IgD-negative memory B cell (primary cell): ENCODE data around the gene TFEC. TPM values are rescaled to one million over a fixed set of nuclear protein-coding genes. Genes with fewer than 3 reads are reported as not detected.

Experiments used
- H3K27ac Mint-ChIP-seq, 3 donors: one replicate each; pipeline ENCODE4 v1.8.0; 2020 to 2022; ENCODE audit warnings: mild to moderate bottlenecking in 3 of 3, mixed read lengths in 3 of 3, moderate library complexity in 1 of 3
- H3K27me3 Mint-ChIP-seq: one replicate; pipeline ENCODE4 v1.8.0; 2021; ENCODE audit warnings: mixed read lengths
- H3K36me3 Mint-ChIP-seq: one replicate; pipeline ENCODE4 v1.8.0; 2020; ENCODE audit warnings: mild to moderate bottlenecking, mixed read lengths
- H3K4me1 Mint-ChIP-seq, 3 donors: one replicate each; pipeline ENCODE4 v1.8.0; 2020 to 2022; ENCODE audit warnings: mixed read lengths in 3 of 3, mild to moderate bottlenecking in 1 of 3
- H3K4me3 Mint-ChIP-seq, 4 donors: one replicate each; pipeline ENCODE4 v1.8.0; 2020 to 2022; ENCODE audit warnings: mild to moderate bottlenecking in 4 of 4, mixed read lengths in 4 of 4, moderate library complexity in 3 of 4
- H3K9me3 Mint-ChIP-seq, 3 donors: one replicate each; pipeline ENCODE4 v1.8.0; 2020 to 2021; ENCODE audit warnings: mixed read lengths in 3 of 3, mild to moderate bottlenecking in 1 of 3
- polyA plus RNA-seq: library from polyadenylated mRNA; unstranded; fragments of 300-500 nt; fragmentation: Illumina TruSeq; gene quantifications from one replicate; pipeline ENCODE4 v1.2.3, GENCODE V29; 2021

The TFEC gene
- polyA plus RNA-seq, 1 donor from 2014 or later, result 14.7 TPM

DNA sequence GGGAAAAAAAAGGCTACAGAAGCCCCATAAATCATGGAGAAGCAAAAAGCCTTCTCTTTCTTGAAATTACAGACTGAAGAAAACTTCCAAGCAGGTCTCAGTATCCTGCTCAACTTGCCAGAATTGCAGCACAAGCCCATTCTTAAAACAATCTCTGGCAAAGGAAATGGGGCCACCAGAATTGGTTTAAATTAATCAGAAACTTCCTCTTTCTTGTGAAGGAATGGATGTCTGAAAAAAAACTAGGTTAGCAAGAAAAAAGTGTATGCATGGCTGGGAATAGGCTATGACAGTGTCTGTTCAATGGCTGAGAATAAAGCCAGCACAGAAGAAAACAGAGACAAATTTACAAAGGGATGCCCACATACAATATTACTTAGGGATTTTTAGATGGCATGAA, 59.1 kb downstream of the TFEC start:
- H3K9me3 Mint-ChIP-seq, result no peaks in the 10 kb centered on the region
- no peaks in the 10 kb centered on the region for H3K27me3 Mint-ChIP-seq
- H3K27ac Mint-ChIP-seq, result no peak overlapping the region
- peaks cover 0 to 9% (median 4%) of the 10 kb centered on the region in 3 donors for H3K4me1 Mint-ChIP-seq
- H3K36me3 Mint-ChIP-seq, result no peaks in the 10 kb centered on the region
- H3K4me3 Mint-ChIP-seq, result no peak overlapping the region

GRCh38 chr7:115968596-115968995, 62.0 kb downstream of the TFEC start:
- H3K4me3 Mint-ChIP-seq, result no peak overlapping the region
- H3K4me1 Mint-ChIP-seq, result peaks cover 0 to 9% (median 3%) of the 10 kb centered on the region in 3 donors
- no peak overlapping the region for H3K27ac Mint-ChIP-seq
- no peaks in the 10 kb centered on the region for H3K27me3 Mint-ChIP-seq
- H3K9me3 Mint-ChIP-seq, result no peaks in the 10 kb centered on the region
- H3K36me3 Mint-ChIP-seq, result no peaks in the 10 kb centered on the region

GRCh38 chr7:115968171-115968570, 62.4 kb downstream of the TFEC start:
- Mint-ChIP-seq H3K4me1 (peaks cover 0 to 9% (median 3%) of the 10 kb centered on the region in 3 donors), H3K27ac (no peak overlapping the region), H3K9me3 (no peaks in the 10 kb centered on the region), H3K4me3 (no peak overlapping the region), H3K36me3 (peaks cover under 1% of the 10 kb centered on the region), H3K27me3 (no peaks in the 10 kb centered on the region)

DNA sequence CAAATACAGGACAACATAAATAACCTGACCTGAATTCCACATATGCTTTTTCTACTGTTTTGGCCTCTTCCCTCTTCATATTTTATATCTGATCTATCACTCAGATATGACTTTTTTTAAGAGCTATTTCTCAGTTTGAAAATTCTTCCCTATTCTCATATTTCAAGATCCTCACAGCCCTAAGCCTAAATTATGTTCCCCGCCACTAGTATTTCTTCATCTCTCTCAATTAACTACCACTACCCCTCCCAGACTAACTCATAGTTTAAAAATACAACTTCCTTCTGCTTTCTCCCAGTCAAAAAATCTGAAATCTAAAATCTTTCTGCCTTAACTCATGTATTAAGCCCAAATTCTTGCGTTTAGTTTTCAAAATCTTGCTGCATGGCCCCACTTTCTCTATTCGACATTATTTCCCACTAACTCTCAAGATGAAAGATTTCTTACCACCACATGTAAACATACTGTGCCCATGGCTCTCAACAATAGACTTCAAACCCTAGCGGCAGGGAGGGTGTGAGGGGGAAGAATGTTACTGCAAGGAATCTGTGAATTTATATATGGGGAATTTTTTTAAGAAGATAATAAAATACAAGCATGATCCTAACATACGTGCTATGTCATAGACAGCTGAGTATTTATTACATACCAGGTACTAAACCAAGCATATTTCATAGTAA, 64.6 kb downstream of the TFEC start:
- no peaks in the 10 kb centered on the region for H3K9me3 Mint-ChIP-seq
- no peak overlapping the region for H3K27ac Mint-ChIP-seq
- no peaks in the 10 kb centered on the region for H3K27me3 Mint-ChIP-seq
- H3K4me3 Mint-ChIP-seq, result no peak overlapping the region
- H3K36me3 Mint-ChIP-seq, result peaks cover 3% of the 10 kb centered on the region
- no peaks in the 10 kb centered on the region for H3K4me1 Mint-ChIP-seq

- Mint-ChIP-seq H3K27ac (no peak overlapping the region), H3K36me3 (peaks cover 3% of the 10 kb centered on the region), H3K27me3 (no peaks in the 10 kb centered on the region), H3K9me3 (no peaks in the 10 kb centered on the region), H3K4me3 (no peak overlapping the region), H3K4me1 (no peaks in the 10 kb centered on the region)
Measured at GRCh38 chr7:115965236-115965635, 65.3 kb downstream of the TFEC start.

- H3K4me1 Mint-ChIP-seq, result no peaks in the 10 kb centered on the region
- peaks cover 3% of the 10 kb centered on the region for H3K36me3 Mint-ChIP-seq
- no peak overlapping the region for H3K27ac Mint-ChIP-seq
- no peak overlapping the region for H3K4me3 Mint-ChIP-seq
- H3K27me3 Mint-ChIP-seq, result no peaks in the 10 kb centered on the region
- H3K9me3 Mint-ChIP-seq, result no peaks in the 10 kb centered on the region
Measured at GRCh38 chr7:115964799-115965198, 65.8 kb downstream of the TFEC start.

GRCh38 chr7:115962340-115962739, 68.2 kb downstream of the TFEC start:
- Mint-ChIP-seq H3K4me3 (no peak overlapping the region), H3K9me3 (peaks cover 0 to 1% (median 0%) of the 10 kb centered on the region in 3 donors), H3K27ac (no peak overlapping the region), H3K4me1 (no peaks in the 10 kb centered on the region), H3K36me3 (peaks cover 6% of the 10 kb centered on the region), H3K27me3 (no peaks in the 10 kb centered on the region)

GRCh38 chr7:115953592-115954255, 76.8 kb downstream of the TFEC start:
- no peaks in the 10 kb centered on the region for H3K4me1 Mint-ChIP-seq
- no peaks in the 10 kb centered on the region for H3K9me3 Mint-ChIP-seq
- no peaks in the 10 kb centered on the region for H3K36me3 Mint-ChIP-seq
- H3K27me3 Mint-ChIP-seq, result no peaks in the 10 kb centered on the region
- no peak overlapping the region for H3K4me3 Mint-ChIP-seq
- no peak overlapping the region for H3K27ac Mint-ChIP-seq

DNA sequence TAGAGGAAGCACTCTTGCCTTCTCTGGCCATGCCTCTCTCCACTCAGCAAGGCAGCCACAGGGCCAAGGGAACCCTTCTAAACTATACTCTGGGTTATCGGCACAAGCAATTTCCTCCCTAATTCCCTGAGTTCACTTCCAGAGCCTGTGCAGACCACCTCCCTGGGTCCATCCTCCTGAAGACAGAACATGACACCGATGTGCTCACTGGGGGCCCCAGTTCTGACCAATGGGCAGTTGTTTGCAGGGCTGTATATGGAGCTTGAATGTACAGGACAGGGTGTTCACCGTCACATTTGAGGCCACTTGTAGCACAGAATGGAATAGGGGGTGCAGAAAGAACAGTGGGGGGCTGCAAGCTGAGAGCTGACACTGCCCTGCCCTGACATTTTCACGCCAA, 77.7 kb downstream of the TFEC start:
- H3K27me3 Mint-ChIP-seq, result no peaks in the 10 kb centered on the region
- H3K4me3 Mint-ChIP-seq, result no peak overlapping the region
- no peak overlapping the region for H3K27ac Mint-ChIP-seq
- peaks cover under 1% of the 10 kb centered on the region for H3K36me3 Mint-ChIP-seq
- no peaks in the 10 kb centered on the region for H3K9me3 Mint-ChIP-seq
- no peaks in the 10 kb centered on the region for H3K4me1 Mint-ChIP-seq

- no peaks in the 10 kb centered on the region for H3K27me3 Mint-ChIP-seq
- H3K9me3 Mint-ChIP-seq, result no peaks in the 10 kb centered on the region
- H3K4me3 Mint-ChIP-seq, result no peak overlapping the region
- no peaks in the 10 kb centered on the region for H3K4me1 Mint-ChIP-seq
- H3K27ac Mint-ChIP-seq, result no peak overlapping the region
- peaks cover 3% of the 10 kb centered on the region for H3K36me3 Mint-ChIP-seq
Measured at GRCh38 chr7:115951547-115951946, 79.0 kb downstream of the TFEC start.

GRCh38 chr7:115941703-115942268, 88.8 kb downstream of the TFEC start:
- Mint-ChIP-seq H3K9me3 (peaks cover 0 to 2% (median 0%) of the 10 kb centered on the region in 3 donors), H3K27me3 (no peaks in the 10 kb centered on the region), H3K36me3 (peaks cover 2% of the 10 kb centered on the region), H3K4me3 (no peak overlapping the region), H3K27ac (no peak overlapping the region), H3K4me1 (no peaks in the 10 kb centered on the region)

- no peak overlapping the region for H3K27ac Mint-ChIP-seq
- H3K4me1 Mint-ChIP-seq, result no peaks in the 10 kb centered on the region
- H3K4me3 Mint-ChIP-seq, result no peak overlapping the region
- peaks cover 2% of the 10 kb centered on the region for H3K36me3 Mint-ChIP-seq
- H3K9me3 Mint-ChIP-seq, result peaks cover 0 to 2% (median 0%) of the 10 kb centered on the region in 3 donors
- no peaks in the 10 kb centered on the region for H3K27me3 Mint-ChIP-seq
Measured at GRCh38 chr7:115940460-115941060, 90.0 kb downstream of the TFEC start.

GRCh38 chr7:115937960-115938359, 92.6 kb downstream of the TFEC start:
- no peaks in the 10 kb centered on the region for H3K9me3 Mint-ChIP-seq

DNA sequence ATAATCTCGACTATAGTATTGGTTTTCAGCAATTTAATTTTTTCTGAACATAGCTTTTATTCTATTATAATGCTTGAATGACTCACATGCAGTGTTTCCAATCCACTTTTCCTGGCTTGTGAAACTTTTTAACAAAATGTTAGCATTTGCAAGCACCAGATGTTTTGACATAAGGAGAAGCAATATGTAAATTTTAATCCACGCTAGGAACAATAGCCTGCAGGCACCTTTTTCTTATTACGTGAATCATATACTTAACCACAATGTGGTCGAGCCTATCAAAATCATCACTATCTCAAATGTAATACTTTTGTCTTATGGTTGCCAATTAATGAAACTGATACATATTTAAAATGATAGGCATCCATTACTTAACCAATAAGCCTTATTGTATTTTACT, 97.1 kb downstream of the TFEC start:
- H3K27ac Mint-ChIP-seq, result no peak overlapping the region

More at GRCh38 chr7:115937960-115938359, 92.6 kb downstream of the TFEC start:
- no peaks in the 10 kb centered on the region for H3K27me3 Mint-ChIP-seq
- no peaks in the 10 kb centered on the region for H3K4me1 Mint-ChIP-seq
- peaks cover 2% of the 10 kb centered on the region for H3K36me3 Mint-ChIP-seq
- no peak overlapping the region for H3K4me3 Mint-ChIP-seq
- H3K27ac Mint-ChIP-seq, result no peak overlapping the region

GRCh38 chr7:115932880-115933279, 97.7 kb downstream of the TFEC start:
- peaks cover 0 to 3% (median 0%) of the 10 kb centered on the region in 3 donors for H3K9me3 Mint-ChIP-seq
- H3K27ac Mint-ChIP-seq, result no peak overlapping the region
- no peak overlapping the region for H3K4me3 Mint-ChIP-seq
- no peaks in the 10 kb centered on the region for H3K4me1 Mint-ChIP-seq
- H3K36me3 Mint-ChIP-seq, result no peaks in the 10 kb centered on the region
- H3K27me3 Mint-ChIP-seq, result no peaks in the 10 kb centered on the region

More for the DNA sequence above, 97.1 kb downstream of the TFEC start:
- Mint-ChIP-seq H3K4me1 (no peaks in the 10 kb centered on the region), H3K27me3 (no peaks in the 10 kb centered on the region), H3K36me3 (no peaks in the 10 kb centered on the region), H3K4me3 (no peak overlapping the region), H3K9me3 (peaks cover 0 to 3% (median 0%) of the 10 kb centered on the region in 3 donors)
